ENCODE data around the gene NOS3. TPM values are rescaled to one million over a fixed set of nuclear protein-coding genes. Genes with fewer than 3 reads are reported as not detected.

Gene NOS3
- 6.1 and 13.3 TPM in 2 replicates for total RNA-seq (2014; rRNA removed; shearing (Covaris generic))
- 2.6 and 3.1 TPM in 2 replicates for polyA plus RNA-seq (2016; fragmentation: Nextera tagmentation; extraction: Ambion mirVana)
- long read RNA-seq, partial matches to known transcripts: 0 of 2 reads
- long read RNA-seq, other reads (novel, unspliced or antisense): 1 of 2 reads

DNA sequence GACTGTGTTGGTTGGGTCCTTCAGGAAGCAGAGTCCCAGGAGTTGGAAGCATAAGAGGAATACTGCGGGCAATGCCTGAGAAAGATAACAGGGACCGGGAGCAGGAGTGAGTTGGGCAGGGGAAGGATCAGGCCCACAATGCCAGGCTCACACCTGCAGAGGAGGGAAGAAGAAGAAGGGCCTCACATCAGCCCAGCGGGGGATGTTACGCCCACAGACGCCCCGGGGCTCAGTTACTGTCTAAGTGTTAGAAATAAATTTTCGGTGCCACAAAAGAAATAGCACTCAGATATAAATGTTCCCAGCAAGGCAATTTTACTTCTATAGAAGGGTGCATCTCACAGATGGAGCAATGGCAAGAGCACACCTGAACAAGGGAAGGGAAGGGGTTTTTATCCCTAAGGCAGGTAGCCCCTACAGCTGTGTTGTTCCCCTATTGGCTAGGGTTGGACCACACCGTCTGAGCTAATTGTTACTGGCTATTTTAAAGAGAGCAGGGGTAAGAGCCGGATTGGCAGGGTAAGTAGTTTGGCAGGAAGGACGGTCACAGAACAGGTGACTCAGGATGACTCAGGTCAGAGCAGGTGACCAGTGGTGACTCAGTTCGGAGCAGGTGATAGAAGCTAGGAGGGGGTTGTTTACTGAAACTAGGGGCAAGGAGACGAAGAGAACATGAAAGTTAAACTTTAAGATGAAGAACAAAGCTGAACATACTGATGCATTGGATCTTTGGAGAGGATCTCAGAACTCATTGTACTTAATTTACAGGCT, at the start of gene NOS3:
NOS3 (plus strand) TSS at position 602 of the 771 bp plus-strand sequence. CDS start 2,787 bp downstream, outside the sequence.
- no peaks in the 10 kb centered on the region for H3F3A ChIP-seq (replicated peaks; ENCODE audit: low read depth)
- H3K4me1 Mint-ChIP-seq: peaks cover 15% of the 10 kb centered on the region
- H3K36me3 Mint-ChIP-seq (ENCODE audit: low read depth): peaks cover 26% of the 10 kb centered on the region
- H3K27me3 ChIP-seq (ENCODE audit: insufficient read depth): no peaks in the 10 kb centered on the region
- H3K79me2 ChIP-seq (replicated peaks; ENCODE audit: insufficient read depth): no peaks in the 10 kb centered on the region
- H3K27ac Mint-ChIP-seq: no peak within 1 kb of the TSS
- H4K20me1 ChIP-seq (replicated peaks; ENCODE audit: insufficient read depth): no peaks in the 10 kb centered on the region
- no peak within 1 kb of the TSS; the same call in 2 of the 3 replicates for H3K4me3 Mint-ChIP-seq
- peaks cover 20% of the 10 kb centered on the region for H3K27me3 Mint-ChIP-seq (ENCODE audit: insufficient read depth, low read depth, poor library complexity)
- DNase-seq (ENCODE audit: low spot score) (peak; percentile 49), ATAC-seq (no peak)
- peaks cover 12% of the 10 kb centered on the region for H3K4me1 ChIP-seq (ENCODE audit: insufficient read depth)
- no peak within 1 kb of the TSS for H3K4me2 ChIP-seq
- H3K9me3 Mint-ChIP-seq: peaks cover 26% of the 10 kb centered on the region
- H2AFZ ChIP-seq: no peak within 1 kb of the TSS
- H3K27ac ChIP-seq (ENCODE audit: low read depth): no peak within 1 kb of the TSS
- TF ChIP-seq ZNF331 (CRISPR knock-in tag; IDR thresholded peaks at IDR 0.05; ENCODE audit: low read depth): no peak
- H3K4me3 ChIP-seq: no peak within 1 kb of the TSS
- H3K36me3 ChIP-seq (ENCODE audit: insufficient read depth): no peaks in the 10 kb centered on the region
- H3K9me2 ChIP-seq (ENCODE audit: insufficient read depth): no peaks in the 10 kb centered on the region

- Histone ChIP-seq H3K4me3 (no peak overlapping the region), H4K20me1 (replicated peaks; ENCODE audit: insufficient read depth) (no peaks in the 10 kb centered on the region), H3K36me3 (ENCODE audit: insufficient read depth) (no peaks in the 10 kb centered on the region), H3K27ac (ENCODE audit: low read depth) (no peak overlapping the region), H3K4me1 (ENCODE audit: insufficient read depth) (no peaks in the 10 kb centered on the region), H3K79me2 (replicated peaks; ENCODE audit: insufficient read depth) (no peaks in the 10 kb centered on the region), H3K9me2 (ENCODE audit: insufficient read depth) (no peaks in the 10 kb centered on the region), H3F3A (replicated peaks; ENCODE audit: low read depth) (0 out of 2 replicates have a peak, but pooled peaks cover 1% of the 10 kb centered on the region), H3K27me3 (ENCODE audit: insufficient read depth) (no peaks in the 10 kb centered on the region), H3K4me2 (no peak overlapping the region), H2AFZ (no peak overlapping the region)
- ATAC-seq: no peak
- DNase-seq (ENCODE audit: low spot score): no peak
- Mint-ChIP-seq H3K9me3 (no peaks in the 10 kb centered on the region), H3K27ac (no peak overlapping the region), H3K27me3 (ENCODE audit: insufficient read depth, low read depth, poor library complexity) (peaks cover 20% of the 10 kb centered on the region), H3K4me1 (peaks cover 16% of the 10 kb centered on the region), H3K4me3 (no peak overlapping the region), H3K36me3 (ENCODE audit: low read depth) (no peaks in the 10 kb centered on the region)
- TF ChIP-seq EZH2phosphoT487 (IDR thresholded peaks at IDR 0.05; ENCODE audit: unreplicated experiment) (no peak), JUNB (IDR thresholded peaks at IDR 0.05; ENCODE audit: unreplicated experiment) (no peak), ZNF114 (CRISPR knock-in tag; IDR thresholded peaks at IDR 0.05) (no peak), REST (IDR thresholded peaks at IDR 0.05; ENCODE audit: unreplicated experiment) (no peak), NANOG (IDR thresholded peaks at IDR 0.05; ENCODE audit: borderline replicate concordance) (no peak), STAT1 (IDR thresholded peaks at IDR 0.05; ENCODE audit: unreplicated experiment) (no peak), POLR2AphosphoS5 (IDR thresholded peaks at IDR 0.05; ENCODE audit: low read depth) (no peak), CREB1 (CRISPR knock-in tag; IDR thresholded peaks at IDR 0.05; ENCODE audit: low read depth) (no peak), EZH2 (IDR thresholded peaks at IDR 0.05; ENCODE audit: low read depth, unreplicated experiment) (no peak)
- TF ChIP-seq, protein P1, sequence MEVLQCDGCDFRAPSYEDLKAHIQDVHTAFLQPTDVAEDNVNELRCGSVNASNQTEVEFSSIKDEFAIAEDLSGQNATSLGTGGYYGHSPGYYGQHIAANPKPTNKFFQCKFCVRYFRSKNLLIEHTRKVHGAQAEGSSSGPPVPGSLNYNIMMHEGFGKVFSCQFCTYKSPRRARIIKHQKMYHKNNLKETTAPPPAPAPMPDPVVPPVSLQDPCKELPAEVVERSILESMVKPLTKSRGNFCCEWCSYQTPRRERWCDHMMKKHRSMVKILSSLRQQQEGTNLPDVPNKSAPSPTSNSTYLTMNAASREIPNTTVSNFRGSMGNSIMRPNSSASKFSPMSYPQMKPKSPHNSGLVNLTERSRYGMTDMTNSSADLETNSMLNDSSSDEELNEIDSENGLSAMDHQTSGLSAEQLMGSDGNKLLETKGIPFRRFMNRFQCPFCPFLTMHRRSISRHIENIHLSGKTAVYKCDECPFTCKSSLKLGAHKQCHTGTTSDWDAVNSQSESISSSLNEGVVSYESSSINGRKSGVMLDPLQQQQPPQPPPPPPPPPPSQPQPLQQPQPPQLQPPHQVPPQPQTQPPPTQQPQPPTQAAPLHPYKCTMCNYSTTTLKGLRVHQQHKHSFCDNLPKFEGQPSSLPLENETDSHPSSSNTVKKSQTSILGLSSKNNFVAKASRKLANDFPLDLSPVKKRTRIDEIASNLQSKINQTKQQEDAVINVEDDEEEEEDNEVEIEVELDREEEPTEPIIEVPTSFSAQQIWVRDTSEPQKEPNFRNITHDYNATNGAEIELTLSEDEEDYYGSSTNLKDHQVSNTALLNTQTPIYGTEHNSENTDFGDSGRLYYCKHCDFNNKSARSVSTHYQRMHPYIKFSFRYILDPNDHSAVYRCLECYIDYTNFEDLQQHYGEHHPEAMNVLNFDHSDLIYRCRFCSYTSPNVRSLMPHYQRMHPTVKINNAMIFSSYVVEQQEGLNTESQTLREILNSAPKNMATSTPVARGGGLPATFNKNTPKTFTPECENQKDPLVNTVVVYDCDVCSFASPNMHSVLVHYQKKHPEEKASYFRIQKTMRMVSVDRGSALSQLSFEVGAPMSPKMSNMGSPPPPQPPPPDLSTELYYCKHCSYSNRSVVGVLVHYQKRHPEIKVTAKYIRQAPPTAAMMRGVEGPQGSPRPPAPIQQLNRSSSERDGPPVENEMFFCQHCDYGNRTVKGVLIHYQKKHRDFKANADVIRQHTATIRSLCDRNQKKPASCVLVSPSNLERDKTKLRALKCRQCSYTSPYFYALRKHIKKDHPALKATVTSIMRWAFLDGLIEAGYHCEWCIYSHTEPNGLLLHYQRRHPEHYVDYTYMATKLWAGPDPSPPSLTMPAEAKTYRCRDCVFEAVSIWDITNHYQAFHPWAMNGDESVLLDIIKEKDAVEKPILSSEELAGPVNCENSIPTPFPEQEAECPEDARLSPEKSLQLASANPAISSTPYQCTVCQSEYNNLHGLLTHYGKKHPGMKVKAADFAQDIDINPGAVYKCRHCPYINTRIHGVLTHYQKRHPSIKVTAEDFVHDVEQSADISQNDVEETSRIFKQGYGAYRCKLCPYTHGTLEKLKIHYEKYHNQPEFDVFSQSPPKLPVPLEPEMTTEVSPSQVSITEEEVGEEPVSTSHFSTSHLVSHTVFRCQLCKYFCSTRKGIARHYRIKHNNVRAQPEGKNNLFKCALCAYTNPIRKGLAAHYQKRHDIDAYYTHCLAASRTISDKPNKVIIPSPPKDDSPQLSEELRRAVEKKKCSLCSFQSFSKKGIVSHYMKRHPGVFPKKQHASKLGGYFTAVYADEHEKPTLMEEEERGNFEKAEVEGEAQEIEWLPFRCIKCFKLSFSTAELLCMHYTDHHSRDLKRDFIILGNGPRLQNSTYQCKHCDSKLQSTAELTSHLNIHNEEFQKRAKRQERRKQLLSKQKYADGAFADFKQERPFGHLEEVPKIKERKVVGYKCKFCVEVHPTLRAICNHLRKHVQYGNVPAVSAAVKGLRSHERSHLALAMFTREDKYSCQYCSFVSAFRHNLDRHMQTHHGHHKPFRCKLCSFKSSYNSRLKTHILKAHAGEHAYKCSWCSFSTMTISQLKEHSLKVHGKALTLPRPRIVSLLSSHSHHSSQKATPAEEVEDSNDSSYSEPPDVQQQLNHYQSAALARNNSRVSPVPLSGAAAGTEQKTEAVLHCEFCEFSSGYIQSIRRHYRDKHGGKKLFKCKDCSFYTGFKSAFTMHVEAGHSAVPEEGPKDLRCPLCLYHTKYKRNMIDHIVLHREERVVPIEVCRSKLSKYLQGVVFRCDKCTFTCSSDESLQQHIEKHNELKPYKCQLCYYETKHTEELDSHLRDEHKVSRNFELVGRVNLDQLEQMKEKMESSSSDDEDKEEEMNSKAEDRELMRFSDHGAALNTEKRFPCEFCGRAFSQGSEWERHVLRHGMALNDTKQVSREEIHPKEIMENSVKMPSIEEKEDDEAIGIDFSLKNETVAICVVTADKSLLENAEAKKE (CRISPR knock-in tag; IDR thresholded peaks at IDR 0.05): no peak
Observed at GRCh38 chr7:150941351-150942000, 49.3 kb upstream of the NOS3 start.

Measured in GM23338 (cell line).